Subcutaneous adipose tissue (tissue), 4 donors: Measurements from ENCODE around the gene STARD9. TPM values are rescaled to one million over a fixed set of nuclear protein-coding genes. Genes with fewer than 3 reads are reported as not detected.

Experiments
- CTCF ChIP-seq: fragments of 450-650 bp; IDR thresholded peaks from one replicate; pipeline ENCODE4 v1.5.1; 2016; ENCODE audit warnings: low read depth, mild to moderate bottlenecking, control low read depth, antibody characterized with exemption, moderate library complexity
- total RNA-seq, 4 donors: library from RNA; depleted of rRNA; stranded (reverse); fragments of >200 nt; gene quantifications; one replicate each; pipeline ENCODE4 v1.1.0, GENCODE V29; 2016

STARD9 gene
- total RNA-seq, 4 donors from 2014 or later: 25.6 to 79.5 (median 39.8) TPM

GRCh38 chr15:42730135-42730534 lies 154.7 kb downstream of the STARD9 start:
- no peak for TF ChIP-seq CTCF

GRCh38 chr15:42730536-42730935 lies 155.1 kb downstream of the STARD9 start:
- no peak for TF ChIP-seq CTCF

GRCh38 chr15:42731461-42731860 lies 156.1 kb downstream of the STARD9 start:
- no peak for TF ChIP-seq CTCF

GRCh38 chr15:42732095-42732827 lies 156.9 kb downstream of the STARD9 start:
- TF ChIP-seq CTCF: no peak

GRCh38 chr15:42733027-42733426 lies 157.6 kb downstream of the STARD9 start:
- TF ChIP-seq CTCF: no peak

GRCh38 chr15:42734076-42734672 lies 158.8 kb downstream of the STARD9 start:
- TF ChIP-seq CTCF: no peak

- no peak for TF ChIP-seq CTCF
These were observed 160.2 kb downstream of the STARD9 start for GRCh38 chr15:42735382-42736165.
